ENCODE measurements around the gene ASCC1.
"Not testable (repeated sequence)": the region's sequence is repeated elsewhere in the genome, so short reads cannot be mapped to it uniquely, and the experiment has no call there.

The ASCC1 gene

GRCh38 chr10:72123616-72124015 lies 92.5 kb downstream of the ASCC1 start:
- no peak for DNase-seq

- DNase-seq = no peak
Measured at GRCh38 chr10:72122221-72122620, 93.9 kb downstream of the ASCC1 start.

DNA sequence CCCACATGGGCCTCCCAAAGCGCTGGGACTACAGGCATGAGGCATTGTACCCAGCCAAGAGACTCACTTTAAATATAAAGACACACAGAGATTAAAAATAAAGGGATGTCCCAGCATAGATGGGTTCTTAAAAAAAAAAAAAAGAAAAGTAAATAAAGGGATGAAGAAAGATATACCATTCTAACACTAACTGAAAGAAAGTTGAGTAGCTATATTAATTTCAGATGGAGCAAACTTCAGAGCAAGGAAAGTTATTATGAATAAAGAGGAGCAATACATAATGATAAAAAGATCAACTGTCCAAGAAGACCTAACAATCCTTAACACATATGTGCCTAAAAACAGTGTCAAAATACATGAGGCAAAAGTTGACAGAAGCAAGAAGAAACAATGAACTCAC lies 94.7 kb downstream of the ASCC1 start:
- no peak for DNase-seq

DNA sequence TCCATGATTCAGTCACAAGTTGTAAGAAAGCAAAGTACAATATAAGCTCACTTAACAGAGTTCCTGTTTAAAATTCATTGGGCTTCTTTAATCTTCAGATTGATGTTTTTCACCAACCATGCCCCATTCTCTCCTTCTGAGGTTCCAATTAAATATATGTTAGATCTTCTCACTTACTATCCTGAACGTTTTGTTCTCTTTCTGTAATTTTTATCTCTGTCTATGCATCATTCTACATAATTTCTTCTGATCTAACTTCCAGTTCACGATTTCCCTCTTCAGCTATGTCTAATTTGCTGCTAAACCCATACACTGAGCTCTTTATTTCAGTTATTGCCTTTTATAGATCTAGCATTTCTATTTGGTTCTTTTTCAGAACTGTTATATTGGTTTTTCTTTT lies 99.7 kb downstream of the ASCC1 start:
- no peak for DNase-seq

DNA sequence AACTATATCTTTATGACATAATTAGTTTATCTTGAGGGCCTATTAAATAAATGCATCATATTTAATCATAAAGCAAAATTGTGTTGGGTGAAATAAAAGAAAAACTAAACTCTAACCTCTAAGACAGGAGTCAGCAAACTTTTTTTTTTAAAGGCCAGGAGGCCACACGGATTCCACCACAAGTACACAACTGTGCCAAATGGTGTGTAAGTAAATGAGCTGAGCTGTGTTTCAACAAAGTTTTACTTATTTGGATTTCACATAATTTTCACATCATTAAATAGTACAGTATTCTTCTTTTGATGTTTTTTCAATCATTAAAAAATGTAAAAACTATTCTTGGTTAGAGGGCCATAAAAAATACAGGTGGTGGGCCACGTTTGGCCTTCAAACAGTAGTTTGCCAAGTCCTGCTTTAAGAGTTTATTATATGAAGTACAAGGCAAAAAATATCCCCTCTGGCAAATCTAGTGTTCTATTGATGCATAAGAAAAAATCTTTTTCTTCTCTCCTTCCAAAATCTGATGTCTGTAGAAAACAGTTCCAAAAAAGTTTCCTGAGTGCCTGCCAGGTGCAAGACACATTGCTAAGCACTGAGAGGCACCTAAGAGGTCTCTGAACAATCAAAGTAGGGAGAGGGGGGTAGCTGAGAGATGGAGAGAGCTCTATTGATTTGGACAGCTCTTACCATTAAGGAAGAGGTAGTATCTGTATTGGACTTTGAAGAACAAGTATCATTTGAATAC lies 101.2 kb downstream of the ASCC1 start:
- no peak for DNase-seq

GRCh38 chr10:72110673-72111401 lies 105.2 kb downstream of the ASCC1 start:
- DNase-seq = no peak

DNA sequence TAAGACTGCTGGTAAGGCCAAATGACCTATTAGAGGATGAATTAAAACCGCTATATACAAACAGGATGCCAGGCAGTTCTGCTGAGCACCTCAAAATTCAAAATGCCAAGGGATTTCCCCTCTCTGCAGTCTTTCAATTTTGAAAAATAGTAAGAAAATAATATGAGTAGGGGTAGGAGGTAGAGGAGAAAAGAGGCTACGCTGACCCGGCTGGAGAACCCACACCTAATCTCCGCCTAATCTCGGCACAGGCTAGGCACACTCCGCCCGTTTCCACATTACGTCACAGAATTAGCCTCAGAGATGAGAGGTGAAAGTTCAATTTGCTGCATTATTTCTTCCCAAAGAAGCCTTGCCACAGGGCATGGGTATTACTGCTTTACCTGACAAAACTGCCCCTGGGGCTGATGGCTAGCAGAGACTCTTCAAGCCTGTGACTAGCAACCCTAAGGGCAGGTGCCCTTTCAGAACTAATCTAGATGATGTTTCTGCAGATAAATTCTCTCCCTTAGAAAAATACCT lies 106.4 kb downstream of the ASCC1 start:
- DNase-seq = no peak

DNA sequence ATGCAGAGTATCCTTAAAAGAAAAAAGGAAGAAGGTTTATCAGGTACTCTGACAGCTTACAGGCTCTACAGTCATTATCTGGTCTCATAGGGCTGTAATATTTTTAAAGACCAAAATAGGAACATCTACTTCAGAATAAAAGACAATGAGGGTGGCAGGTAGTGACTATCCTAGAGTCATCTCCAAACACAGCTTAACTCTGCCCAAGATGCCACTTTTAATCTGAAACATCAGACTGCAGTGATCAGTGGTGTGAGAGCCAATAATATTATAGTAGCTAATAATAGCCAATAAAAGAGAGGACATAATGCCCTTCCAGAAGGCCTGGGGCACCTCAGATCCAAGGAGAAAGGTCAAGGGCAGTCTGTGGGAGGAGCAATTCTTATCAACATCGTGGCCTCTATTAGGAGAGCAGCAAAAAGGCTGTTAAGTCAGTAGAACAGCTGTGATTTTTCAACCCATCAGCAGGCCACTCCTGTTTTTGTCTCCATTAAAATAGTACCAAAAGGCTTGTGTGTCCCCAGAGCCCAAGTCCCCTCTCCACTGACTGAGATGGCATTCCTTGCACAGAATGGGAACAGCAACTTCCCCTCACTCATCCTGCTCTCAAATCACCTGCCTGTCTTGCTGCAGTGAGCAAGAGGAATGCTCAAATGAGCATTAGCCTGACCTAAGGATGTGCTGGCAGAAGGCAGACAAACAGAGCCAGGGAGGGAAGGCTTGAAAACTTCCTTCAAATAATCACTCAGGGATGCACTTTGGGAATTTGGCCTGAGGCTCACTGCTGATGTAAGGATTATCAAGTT lies 107.0 kb downstream of the ASCC1 start:
- no peak for DNase-seq

- DNase-seq = not testable (repeated sequence)
Measured at GRCh38 chr10:72108004-72108370, 108.1 kb downstream of the ASCC1 start.

DNA sequence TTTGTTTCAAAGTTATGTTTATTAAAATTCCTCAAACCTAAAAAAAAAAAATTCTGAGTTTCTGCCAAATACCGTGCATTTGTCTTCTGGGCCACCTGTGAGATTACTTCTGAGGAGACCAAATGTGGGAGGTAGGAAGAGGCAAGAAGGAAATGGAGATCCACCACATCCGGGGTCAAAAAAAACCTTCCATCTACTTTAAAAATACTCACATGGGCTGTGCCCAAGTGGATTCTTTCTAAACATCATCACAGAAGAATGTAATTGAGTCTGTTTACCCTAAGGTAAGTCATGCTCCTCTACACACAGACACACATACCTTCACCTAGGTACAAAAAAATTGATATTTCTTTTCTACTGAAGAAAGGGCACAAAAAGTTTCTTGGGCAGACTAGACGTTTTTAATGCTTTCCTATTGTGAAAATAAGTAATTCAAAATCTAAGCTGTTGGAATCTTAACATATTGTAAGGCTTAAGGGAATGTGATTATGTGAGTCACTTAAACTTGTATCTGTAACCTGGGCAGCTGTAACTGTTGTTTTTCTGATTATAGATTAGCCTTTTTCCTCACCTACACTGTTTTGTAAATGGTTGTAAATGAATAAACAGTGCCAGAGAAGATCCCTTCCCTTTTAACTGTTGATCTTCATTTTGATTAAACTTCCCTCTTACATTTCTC lies 108.6 kb downstream of the ASCC1 start:
- no peak for DNase-seq

DNA sequence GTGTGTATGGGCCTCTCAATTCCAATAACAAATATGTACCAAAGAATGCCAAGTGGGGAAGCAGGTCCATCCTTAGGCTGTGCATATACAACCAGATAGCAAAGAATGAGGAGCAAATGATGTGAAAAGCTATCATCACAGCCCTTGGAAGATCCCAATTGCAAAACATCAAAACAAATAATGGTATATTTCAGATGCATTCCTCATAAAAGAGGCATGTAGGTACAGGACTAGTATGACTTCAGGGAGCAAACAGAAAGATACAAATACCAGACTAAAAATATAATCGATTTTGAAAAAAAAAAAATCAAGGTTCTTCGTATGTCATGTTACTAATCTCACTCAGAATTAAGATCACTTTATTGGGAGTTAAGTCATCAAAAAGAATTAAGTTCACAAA lies 109.2 kb downstream of the ASCC1 start:
- no peak for DNase-seq

GRCh38 chr10:72106154-72106849 lies 109.8 kb downstream of the ASCC1 start:
- DNase-seq = no peak

DNA sequence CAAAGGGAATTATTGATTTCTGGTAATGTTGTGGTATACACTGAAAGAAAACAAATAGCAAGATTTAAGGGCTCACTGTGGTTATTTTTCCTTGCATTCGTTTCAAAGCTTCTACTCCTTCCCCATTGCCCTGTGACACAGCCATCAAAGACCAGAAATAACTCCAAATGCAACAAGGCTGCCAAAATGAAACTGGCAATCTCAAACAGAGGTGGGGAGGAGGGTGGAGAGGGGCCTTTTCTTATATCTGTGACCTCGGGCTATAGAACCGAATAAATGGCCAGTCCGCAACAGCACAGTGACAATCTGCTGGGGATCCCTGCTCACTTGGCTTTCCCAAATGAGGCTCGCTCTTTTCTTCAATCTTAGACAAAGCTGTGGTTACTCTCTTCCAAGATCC lies 110.4 kb downstream of the ASCC1 start:
- no peak for DNase-seq

- DNase-seq = no peak
Measured at GRCh38 chr10:72105098-72105475, 111.0 kb downstream of the ASCC1 start.

GRCh38 chr10:72104472-72105097 lies 111.5 kb downstream of the ASCC1 start:
- no peak for DNase-seq

- DNase-seq = no peak
Measured at GRCh38 chr10:72099600-72099921, 116.5 kb downstream of the ASCC1 start.

GRCh38 chr10:72098836-72099599 lies 117.1 kb downstream of the ASCC1 start:
- DNase-seq = no peak

DNA sequence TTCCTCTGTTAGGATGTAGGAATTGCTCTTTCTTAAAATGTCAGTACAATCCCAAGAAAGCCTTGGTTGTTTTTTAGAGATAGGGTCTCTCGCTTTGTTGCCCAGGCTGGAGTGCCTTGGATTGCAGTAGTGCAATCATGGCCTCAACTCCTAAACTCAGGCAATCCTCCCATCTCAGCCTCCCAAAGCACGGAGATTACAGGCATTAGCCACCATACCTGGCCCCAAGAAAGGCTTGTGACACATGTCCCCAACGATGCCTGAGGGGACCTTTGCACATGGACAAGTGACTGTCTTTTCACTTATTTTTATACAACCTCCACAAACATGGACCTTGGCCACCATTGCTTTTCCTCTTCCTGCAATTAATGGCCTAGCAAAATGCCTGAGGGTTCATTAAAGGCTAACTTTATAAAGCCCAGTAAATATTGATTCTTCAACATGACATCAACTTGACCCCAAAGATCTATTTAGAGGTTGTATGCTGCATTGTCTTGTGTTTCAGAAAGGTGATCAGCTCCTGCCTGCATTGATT lies 117.7 kb downstream of the ASCC1 start:
- DNase-seq = no peak

- no peak for DNase-seq
Measured at GRCh38 chr10:72097448-72098300, 118.4 kb downstream of the ASCC1 start.

Data from inflammatory macrophage treated with lipopolysaccharide for 4 hours (primary cell).